A673 (cell line): ENCODE results near the gene SF3A1. TPM values are rescaled to one million over a fixed set of nuclear protein-coding genes. Genes with fewer than 3 reads are reported as not detected.

Experiments
- BruUV-seq: library from RNA; stranded (reverse); fragments of 400-500 nt; replicated peaks from 2 replicates; lab custom pipeline; 2021; lab: Mats Ljungman, UMichigan
- CTCF ChIA-PET: fragments of 300-600 bp; sonication (Branson Sonifier 250); formaldehyde crosslinking; loops from one replicate; lab custom pipeline; 2022; ENCODE audit warnings: antibody characterized with exemption; lab: Charles Lee
- POLR2A ChIA-PET: fragments of 300-600 bp; sonication (Branson Sonifier 250); formaldehyde crosslinking; loops from one replicate; lab custom pipeline; 2022; ENCODE audit warnings: antibody characterized with exemption; ENCODE audit not compliant: low non-redundant PET; lab: Charles Lee
- DNase-seq: peaks from one replicate; pipeline ENCODE4 v3.0.0-alpha.2; 2015; ENCODE audit warnings: low spot score
- H3K27ac ChIP-seq: fragments of 200-600 bp; sonication (generic); 2 replicates; pipeline ENCODE4 v1.5.1; 2016; ENCODE audit warnings: mixed run types, low read depth, mild to moderate bottlenecking, mixed read lengths, antibody characterized with exemption, low read length; ENCODE audit not compliant: poor library complexity, severe bottlenecking
- H3K27me3 ChIP-seq: fragments of 200-600 bp; sonication (generic); replicated peaks from 2 replicates; pipeline ENCODE4 v1.6.1; 2017; ENCODE audit warnings: mixed run types, low read depth, mild to moderate bottlenecking, mixed read lengths, antibody characterized with exemption, low read length; ENCODE audit not compliant: insufficient read depth, poor library complexity
- H3K36me3 ChIP-seq: fragments of 200-600 bp; sonication (generic); 2 replicates; pipeline ENCODE4 v1.6.1; 2016; ENCODE audit warnings: mixed run types, mild to moderate bottlenecking, mixed read lengths, antibody characterized with exemption, low read length; ENCODE audit not compliant: insufficient read depth, poor library complexity, severe bottlenecking
- H3K4me1 ChIP-seq: fragments of 200-600 bp; sonication (generic); 2 replicates; pipeline ENCODE4 v1.6.1; 2017; ENCODE audit warnings: mixed run types, mild to moderate bottlenecking, mixed read lengths, antibody characterized with exemption, low read length; ENCODE audit not compliant: insufficient read depth, poor library complexity, severe bottlenecking
- H3K4me3 ChIP-seq: fragments of 200-600 bp; sonication (generic); 2 replicates; pipeline ENCODE4 v1.5.1; 2016; ENCODE audit warnings: low read depth, mixed run types, mild to moderate bottlenecking, mixed read lengths, low read length; ENCODE audit not compliant: poor library complexity, severe bottlenecking
- H3K9me3 ChIP-seq: fragments of 200-600 bp; sonication (generic); 2 replicates; pipeline ENCODE4 v1.6.1; 2016; ENCODE audit warnings: mixed run types, low read depth, mild to moderate bottlenecking, mixed read lengths, antibody characterized with exemption, low read length; ENCODE audit not compliant: poor library complexity, severe bottlenecking
- EZH2 ChIP-seq: fragments of 200-600 bp; sonication (generic); IDR thresholded peaks from 2 replicates; pipeline ENCODE4 v1.6.1; 2017; ENCODE audit warnings: borderline replicate concordance, low read depth, mild to moderate bottlenecking, mixed read lengths, antibody characterized with exemption, low read length; ENCODE audit not compliant: poor library complexity, severe bottlenecking
- intact Hi-C: fragments of 100-400 bp; cut with micrococcal nuclease; formaldehyde crosslinking; loops from one replicate; pipeline ENCODE4 v1.10.0; 2022; ENCODE audit not compliant: unreplicated experiment
- total RNA-seq: library from RNA; stranded (reverse); gene quantifications from 2 replicates; pipeline ENCODE4 v1.2.3, GENCODE V29; 2021
- TF ChIP-seq, protein P1 (sequence below): fragments of 300-800, 200-600 bp; sonication (generic); conservative IDR thresholded peaks from 2 replicates; pipeline ENCODE4 v1.5.1; 2017; ENCODE audit warnings: low read depth, mild to moderate bottlenecking, antibody characterized with exemption, low read length, moderate library complexity, mixed read lengths

SF3A1 gene
- total RNA-seq, 1 experiment from 2014 or later: 366 TPM

DNA sequence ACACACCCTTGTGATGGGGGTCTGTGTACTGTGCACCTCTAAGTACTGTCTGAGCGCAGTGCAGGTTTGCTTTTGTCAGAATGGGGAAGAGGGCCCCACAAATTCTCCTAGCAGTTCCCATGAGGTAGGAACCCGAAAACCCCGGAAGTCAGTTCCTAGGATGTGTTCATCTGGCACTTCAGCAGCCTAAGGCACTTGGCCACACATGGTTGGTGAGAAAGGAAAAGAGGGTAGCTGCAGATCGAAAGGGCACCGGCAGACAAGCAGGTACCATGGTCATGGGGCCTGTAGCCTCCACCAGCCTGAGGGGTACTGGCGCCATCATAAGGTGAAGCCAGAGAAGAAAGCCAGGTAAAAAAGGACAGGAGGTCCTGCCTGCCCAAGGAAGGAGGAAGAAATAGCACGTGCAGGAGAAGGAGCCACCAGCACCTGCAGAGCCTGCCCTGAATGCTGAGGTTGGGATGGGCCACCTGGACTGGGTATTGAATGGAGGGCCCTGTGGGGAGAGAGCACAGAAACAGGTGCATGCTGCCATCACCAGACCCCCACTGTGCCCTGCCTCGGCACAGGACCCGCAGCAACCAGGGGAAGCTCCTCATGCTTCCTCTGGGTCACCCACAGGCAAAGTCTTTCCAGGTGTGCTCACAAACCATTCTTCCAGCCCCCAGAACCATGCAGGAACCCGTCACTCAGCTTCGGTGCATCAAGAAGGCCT, 59.3 kb downstream of the SF3A1 start:
- intact Hi-C loops: no loop called here
- TF ChIP-seq EZH2: no peak
- TF ChIP-seq, protein P1, sequence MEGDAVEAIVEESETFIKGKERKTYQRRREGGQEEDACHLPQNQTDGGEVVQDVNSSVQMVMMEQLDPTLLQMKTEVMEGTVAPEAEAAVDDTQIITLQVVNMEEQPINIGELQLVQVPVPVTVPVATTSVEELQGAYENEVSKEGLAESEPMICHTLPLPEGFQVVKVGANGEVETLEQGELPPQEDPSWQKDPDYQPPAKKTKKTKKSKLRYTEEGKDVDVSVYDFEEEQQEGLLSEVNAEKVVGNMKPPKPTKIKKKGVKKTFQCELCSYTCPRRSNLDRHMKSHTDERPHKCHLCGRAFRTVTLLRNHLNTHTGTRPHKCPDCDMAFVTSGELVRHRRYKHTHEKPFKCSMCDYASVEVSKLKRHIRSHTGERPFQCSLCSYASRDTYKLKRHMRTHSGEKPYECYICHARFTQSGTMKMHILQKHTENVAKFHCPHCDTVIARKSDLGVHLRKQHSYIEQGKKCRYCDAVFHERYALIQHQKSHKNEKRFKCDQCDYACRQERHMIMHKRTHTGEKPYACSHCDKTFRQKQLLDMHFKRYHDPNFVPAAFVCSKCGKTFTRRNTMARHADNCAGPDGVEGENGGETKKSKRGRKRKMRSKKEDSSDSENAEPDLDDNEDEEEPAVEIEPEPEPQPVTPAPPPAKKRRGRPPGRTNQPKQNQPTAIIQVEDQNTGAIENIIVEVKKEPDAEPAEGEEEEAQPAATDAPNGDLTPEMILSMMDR: no peak
- Histone ChIP-seq H3K27me3 (no peaks in the 10 kb centered on the region), H3K9me3 (no peaks in the 10 kb centered on the region), H3K4me1 (no peaks in the 10 kb centered on the region), H3K4me3 (no peak overlapping the region), H3K27ac (no peak overlapping the region), H3K36me3 (no peaks in the 10 kb centered on the region)
- POLR2A ChIA-PET: no interaction called here
- no peak for DNase-seq
- CTCF ChIA-PET: no interaction called here
- no TSS peak for BruUV-seq

DNA sequence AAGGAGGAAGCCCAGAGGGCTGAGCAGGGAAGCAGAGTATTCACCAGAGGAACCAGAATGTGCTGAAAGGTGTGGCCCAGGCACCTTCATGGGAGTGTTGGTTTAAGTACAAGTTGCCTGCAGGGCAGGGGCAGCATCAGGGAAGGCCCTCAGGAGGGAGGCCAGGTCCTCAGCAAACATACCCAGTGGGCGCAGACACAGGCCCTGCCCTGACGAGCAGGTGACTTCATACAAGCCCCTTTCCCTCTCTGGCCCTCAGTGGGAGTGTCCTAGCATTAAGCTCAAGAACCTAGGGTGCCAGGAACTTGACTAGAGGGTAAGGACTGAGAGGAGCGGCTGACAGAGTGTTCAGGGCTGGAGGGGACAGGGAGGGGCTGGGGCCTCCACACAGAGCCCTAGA, 59.9 kb downstream of the SF3A1 start:
- DNase-seq: no peak
- Histone ChIP-seq H3K27ac (no peak overlapping the region), H3K4me1 (no peaks in the 10 kb centered on the region), H3K9me3 (no peaks in the 10 kb centered on the region), H3K27me3 (no peaks in the 10 kb centered on the region), H3K4me3 (no peak overlapping the region), H3K36me3 (no peaks in the 10 kb centered on the region)
- TF ChIP-seq, protein P1: no peak
- TF ChIP-seq EZH2: no peak
- POLR2A ChIA-PET: no interaction called here
- CTCF ChIA-PET: no interaction called here
- intact Hi-C loops: no loop called here
- no TSS peak for BruUV-seq

DNA sequence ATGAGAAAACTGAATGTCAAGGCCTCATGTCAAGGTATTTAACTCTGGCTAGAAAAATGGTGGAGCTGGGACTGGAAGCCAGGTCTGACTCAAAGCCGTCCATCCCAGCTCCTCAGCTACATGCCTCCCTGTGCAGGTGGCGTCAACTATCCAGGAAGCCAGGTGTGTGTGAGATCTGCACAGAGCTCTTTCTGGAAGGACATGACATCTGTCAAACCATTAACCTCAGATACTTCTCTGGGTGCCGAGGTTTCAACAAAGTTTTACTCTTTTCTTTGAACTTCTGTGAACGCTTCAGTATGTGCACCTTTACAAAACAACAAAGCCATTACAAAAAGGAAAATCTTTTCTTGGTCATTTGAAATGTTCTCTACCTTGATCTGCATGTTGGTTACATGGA, 60.4 kb downstream of the SF3A1 start:
- POLR2A ChIA-PET: no interaction called here
- no peaks in the 10 kb centered on the region for H3K36me3 ChIP-seq
- no peak overlapping the region for H3K4me3 ChIP-seq
- H3K27me3 ChIP-seq: no peaks in the 10 kb centered on the region
- no peaks in the 10 kb centered on the region for H3K9me3 ChIP-seq
- H3K4me1 ChIP-seq: no peaks in the 10 kb centered on the region
- CTCF ChIA-PET: no interaction called here
- intact Hi-C loops: no loop called here
- no peak overlapping the region for H3K27ac ChIP-seq
- no peak for TF ChIP-seq EZH2
- TF ChIP-seq, protein P1: no peak
- no TSS peak for BruUV-seq
- DNase-seq: no peak
